Hematopoietic multipotent progenitor cell (in vitro differentiated cells): Measurements from ENCODE around the gene POMP. TPM values are rescaled to one million over a fixed set of nuclear protein-coding genes. Genes with fewer than 3 reads are reported as not detected.

Experiments used
- DNase-seq, 3 donors: peaks; one replicate each; pipeline ENCODE4 v3.0.0-alpha.2; 2011 to 2015; ENCODE audit warnings: low read depth in 2 of 3, low spot score in 2 of 3
- total RNA-seq: library from RNA; depleted of rRNA; stranded (reverse); fragments of >200 nt; gene quantifications from one replicate; pipeline ENCODE4 v1.2.3, GENCODE V29; 2012

Gene POMP
- total RNA-seq: 7.0 TPM

GRCh38 chr13:28658796-28659620 is at the start of gene POMP:
TSS of gene POMP (plus strand) at chr13:28659130. CDS start at chr13:28659185, 55 bp downstream.
- peak; percentile 84 to 88 (median 87) for DNase-seq

DNA sequence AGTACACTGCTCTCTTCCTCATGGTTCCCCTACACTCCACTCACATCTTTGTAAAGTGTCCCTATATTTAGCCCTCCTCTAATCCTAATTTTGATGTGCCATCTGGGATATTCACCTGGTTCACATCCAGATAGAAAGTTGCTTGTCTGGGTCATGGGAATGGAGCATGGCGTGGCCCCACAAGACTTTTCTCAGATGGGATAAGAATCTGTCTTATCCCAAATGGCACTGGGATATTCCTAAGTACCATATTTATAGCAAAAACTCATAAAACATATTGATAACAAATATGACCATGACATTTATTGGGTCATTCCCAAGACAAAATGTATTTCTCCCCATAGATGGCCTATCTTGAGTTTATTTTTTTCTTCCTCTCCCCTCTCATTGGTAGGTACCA is 49.5 kb upstream of the POMP start:
- no peak for DNase-seq

- DNase-seq: no peak
These were observed 49.0 kb upstream of the POMP start for GRCh38 chr13:28609926-28610325.

DNA sequence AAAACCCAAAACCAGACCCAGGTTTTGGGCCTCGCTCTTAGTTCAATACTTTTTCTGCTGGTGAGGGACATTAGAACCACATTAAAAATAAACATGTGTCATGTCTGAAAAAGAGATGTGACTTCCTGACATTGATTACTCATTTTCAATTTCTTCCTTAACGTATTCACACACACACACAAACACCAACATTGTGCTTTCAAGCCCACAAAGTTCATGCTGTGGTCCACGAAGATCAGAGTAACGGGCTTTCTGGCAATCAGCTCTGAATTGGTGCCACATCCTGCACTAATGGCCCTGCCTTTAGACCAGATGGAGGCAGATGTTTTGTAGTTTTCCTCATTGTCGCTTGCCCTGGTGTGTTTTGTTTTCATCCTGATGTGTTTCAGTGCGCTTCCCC is 47.9 kb upstream of the POMP start:
- no peak for DNase-seq

GRCh38 chr13:28611654-28612131 is 47.2 kb upstream of the POMP start:
- peak in 2 of 3 donors; percentile 5 to 35 for DNase-seq

DNA sequence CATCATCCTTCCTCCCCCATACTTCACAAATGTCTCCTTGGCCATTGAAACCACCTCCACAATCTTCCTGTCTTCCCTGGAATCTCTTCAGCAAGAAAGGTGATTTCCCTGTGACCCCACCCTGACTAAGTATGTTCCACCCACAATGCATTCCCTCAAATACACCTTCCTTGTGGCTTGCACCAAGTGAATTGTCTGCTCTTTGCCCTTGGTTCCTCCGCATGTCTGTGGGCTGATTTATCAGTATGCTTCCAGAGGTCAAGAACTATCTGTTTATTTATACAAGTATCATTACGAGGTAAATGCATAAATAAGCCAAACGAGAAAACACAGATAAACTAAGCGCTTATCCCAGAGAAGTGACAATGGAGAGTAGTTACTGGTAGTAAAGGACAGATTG is 45.4 kb upstream of the POMP start:
- DNase-seq: no peak

DNA sequence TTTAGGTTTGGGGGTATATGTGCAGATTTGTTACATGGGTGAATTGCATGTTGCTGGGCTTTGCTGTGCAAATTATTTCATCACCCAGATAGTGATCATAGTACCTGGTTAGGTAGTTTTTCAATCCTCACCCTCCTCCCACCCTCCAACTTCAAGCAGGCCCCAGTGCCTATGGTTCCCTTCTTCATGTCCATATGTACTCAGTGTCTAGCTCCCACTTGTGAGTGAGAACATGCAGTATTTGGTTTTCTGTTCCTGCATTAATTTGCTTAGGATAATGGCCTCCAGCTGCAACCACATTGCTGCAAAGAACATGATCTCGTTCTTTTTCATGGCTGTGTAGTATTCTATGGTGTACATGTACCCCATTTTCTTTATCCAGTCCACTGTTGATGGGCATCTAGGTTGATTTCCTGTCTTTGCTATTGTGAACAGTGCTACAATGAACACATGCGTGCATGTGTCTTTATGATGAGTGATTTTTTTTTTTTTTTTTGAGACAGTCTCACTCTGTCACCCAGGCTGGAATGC is 42.9 kb upstream of the POMP start:
- no peak for DNase-seq

DNA sequence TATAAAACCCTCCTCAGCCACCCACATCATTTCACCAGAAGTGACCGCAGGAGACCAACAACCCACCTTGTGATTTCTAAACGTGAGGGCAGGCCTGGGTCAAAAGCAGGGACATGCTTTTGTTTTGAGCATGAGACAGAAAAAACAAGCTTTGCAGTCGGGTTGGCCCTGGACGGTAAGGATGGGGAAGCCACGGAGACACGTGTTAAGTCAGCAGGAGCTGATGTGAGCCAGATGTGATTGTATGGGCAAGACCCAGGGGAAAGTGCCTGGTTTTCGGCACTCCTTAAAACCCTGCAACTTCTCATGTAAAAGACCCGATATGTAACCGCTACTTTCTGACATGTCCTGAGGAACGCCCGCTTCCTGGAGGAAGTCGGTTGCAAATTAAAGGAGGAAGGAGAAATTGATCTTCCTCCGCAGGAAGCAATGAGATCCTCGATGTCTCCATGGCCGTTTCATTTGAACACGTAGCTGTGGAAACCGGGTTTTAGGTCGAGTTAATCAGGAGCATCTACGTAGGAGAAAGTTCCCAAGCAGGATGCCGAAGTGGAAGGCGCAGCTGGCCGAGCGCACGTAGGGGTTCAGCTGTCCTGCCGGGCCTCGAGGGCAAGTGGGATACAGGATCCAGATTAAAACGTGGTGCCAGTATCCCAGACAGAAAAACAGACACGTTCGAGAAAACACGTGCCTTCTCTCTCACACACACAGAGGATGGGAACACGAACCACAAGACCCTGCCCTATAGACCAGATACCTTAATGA is 40.5 kb upstream of the POMP start:
- DNase-seq: no peak

- no peak for DNase-seq
These were observed 38.7 kb upstream of the POMP start for GRCh38 chr13:28620011-28620830.

DNA sequence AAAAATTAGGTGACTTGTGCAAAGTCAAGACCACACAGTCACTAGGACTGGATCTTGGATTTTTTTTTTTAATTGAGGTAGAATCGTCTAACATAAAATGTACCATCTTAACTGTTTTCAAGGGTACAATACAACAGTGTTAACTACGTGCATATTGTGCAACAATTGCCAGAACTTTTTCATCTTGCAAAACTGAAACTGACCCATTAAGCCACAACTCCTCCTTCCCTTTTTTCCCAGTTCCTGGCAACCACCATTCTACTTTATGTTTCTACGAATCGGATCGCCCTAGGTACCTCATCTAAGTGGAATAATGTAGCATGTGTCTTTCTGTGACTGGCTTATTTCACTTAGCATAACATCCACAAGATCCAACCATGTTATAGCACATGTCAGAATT is 37.5 kb upstream of the POMP start:
- no peak for DNase-seq

DNA sequence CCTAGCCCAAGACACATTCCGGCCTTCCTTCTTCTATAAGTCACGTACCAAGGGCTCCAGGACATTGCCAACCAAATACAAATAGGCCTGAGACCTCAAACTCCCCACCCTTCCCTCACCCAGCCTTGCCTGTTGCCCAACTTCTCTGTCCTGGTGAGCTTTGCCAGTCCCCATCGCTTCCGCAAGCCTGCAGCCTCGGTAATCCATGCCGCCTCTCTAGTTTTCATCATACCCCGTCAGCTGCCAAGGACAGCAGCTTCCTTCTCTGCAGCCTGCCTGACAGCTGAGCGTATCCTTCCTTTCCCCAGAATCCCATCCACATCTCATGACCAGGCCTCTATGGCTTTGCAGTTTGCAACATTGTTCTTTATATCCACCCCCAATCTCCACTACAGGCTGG is 36.6 kb upstream of the POMP start:
- no peak for DNase-seq

DNA sequence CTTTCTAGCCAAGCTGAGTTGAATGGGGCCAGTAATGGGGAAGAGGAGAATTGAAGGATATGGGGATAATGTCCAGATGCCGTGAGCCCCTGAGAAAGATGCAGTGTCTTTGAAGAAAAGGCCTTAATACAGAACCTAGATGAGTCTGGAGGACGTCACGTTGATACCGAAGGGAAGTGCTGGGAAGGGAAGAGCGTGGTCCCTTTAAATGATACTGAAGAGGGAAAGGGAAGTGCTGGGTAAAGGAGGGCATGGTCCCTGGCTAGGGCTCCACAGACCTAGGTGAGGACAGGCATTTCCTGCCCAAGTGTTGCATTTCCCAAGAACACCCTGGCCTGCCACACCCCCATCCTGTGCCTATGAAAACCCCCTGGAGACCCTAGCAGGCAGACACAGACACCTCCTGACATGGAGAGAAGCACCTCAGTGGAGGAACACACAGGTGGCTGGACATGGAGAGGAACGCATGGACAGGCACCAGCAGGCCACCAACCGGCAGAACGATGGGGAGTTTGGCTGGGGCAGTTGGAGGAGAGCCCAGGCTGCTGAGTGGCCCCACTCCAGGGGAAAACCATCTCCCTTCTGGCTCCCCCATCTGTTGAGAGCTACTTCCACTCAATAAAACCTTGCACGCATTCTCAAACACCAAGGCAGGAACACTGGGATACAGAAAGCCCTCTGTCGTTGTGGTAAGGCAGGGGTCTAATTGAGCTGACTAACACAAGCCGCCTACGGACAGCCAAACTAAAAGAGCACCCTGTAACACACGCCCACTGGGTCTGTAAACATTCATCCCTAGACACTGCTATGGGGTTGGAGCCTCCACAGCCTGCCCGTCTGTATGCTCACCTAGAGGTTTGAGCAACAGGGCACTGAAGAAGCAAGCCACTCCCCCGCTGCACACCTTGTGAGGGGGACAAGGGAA is 34.9 kb upstream of the POMP start:
- DNase-seq: no peak

- DNase-seq: no peak
These were observed 34.1 kb upstream of the POMP start for GRCh38 chr13:28624707-28625432.

DNA sequence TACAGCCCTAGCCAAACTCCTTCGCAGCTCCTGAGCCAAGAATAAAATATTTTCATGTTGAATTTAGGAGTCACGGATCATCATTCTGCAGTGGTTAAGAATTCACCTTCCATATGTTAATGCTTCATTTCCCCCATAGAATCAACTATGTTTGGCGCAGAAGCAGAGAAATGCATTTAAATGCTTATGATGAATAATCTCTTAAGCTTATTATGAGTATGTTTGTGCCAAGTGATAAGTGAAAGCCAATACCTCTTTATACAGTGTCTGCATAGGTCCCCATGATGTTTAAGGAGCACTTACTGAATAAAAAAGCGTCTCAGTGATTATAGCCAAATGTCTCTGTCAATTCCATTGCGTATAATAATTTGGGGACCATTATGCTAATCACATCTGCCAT is 32.7 kb upstream of the POMP start:
- DNase-seq: no peak

DNA sequence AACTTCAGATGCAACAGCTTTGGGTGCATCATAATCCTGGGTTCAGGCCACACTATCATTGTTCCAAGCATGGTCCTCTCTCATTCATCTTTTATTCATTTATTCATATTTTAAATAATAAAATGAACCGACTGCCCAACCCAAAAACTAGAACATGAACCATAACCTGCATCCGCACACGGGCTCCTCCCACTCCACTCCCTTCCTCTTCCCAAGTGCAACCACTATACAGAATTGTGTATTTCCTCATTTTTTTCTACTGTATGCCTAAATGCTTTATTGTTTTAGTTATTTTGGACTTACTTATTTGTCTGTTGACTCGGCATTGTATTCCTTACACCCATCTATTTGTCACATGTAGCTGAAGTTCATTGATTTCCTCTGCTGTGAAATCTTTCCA is 30.7 kb upstream of the POMP start:
- no peak for DNase-seq

DNA sequence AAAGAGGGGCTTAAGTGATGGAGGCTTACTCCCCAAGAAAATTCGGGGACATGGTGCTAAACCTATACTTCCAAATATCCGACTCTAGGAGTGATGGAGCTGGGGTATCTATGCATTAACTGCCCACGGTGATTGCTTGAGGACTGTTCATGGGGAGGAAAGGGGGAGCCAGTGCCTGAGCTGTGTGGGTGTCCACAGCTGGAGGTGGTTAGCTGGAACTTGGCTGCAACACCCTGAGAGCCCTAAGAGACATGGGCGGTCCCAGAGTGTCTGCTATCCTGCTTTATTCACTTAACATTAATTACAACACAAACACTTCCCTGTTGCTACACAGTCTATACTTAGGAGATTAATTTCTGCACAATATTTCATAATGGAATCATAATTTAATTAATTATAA is 28.1 kb upstream of the POMP start:
- no peak for DNase-seq

DNA sequence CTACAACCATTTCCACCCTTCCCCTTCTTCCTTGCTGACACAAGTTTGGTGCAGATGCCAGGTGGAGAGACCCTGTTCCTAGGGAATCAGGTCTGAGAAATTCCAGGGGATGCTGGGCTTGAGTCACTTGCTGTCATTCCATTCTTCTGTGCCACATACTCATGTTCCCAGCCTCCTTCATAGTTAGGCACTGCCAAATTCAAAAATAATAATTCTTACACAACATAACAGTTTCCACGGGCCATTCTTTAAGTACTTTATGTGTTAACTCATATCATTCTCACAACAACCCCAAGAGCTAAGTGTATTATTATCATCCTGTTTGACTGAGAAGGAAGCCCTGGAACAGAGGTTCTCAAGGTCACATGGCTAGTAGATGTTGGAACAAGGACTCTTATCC is 27.1 kb upstream of the POMP start:
- no peak for DNase-seq

- no peak for DNase-seq
These were observed 22.9 kb upstream of the POMP start for GRCh38 chr13:28636069-28636468.

- peak; percentile 5 to 83 (median 81) for DNase-seq
These were observed 22.1 kb upstream of the POMP start for GRCh38 chr13:28636677-28637317.
